A204.1 (cell line): ENCODE measurements around the gene HYAL1.
A peak's percentile ranks its signal among the peaks of the same experiment; 100 is the strongest.
"Not testable (repeated sequence)": the region's sequence is repeated elsewhere in the genome, so short reads cannot be mapped to it uniquely, and the experiment has no call there.

Experiments used
- FAIRE-seq: peaks from 2 replicates; lab custom pipeline; 2012; peaks lifted over from hg19 to GRCh38; lab: Jason Lieb, UNC

HYAL1 gene

GRCh38 chr3:50318615-50319014, 15.2 kb upstream of the HYAL1 start:
- FAIRE-seq: no peak

GRCh38 chr3:50318163-50318562, 14.8 kb upstream of the HYAL1 start:
- no peak for FAIRE-seq

GRCh38 chr3:50317300-50317699, 13.9 kb upstream of the HYAL1 start:
- FAIRE-seq: no peak

GRCh38 chr3:50316657-50317242, 13.4 kb upstream of the HYAL1 start:
- FAIRE-seq: no peak

- no peak for FAIRE-seq
These were observed 11.4 kb upstream of the HYAL1 start for GRCh38 chr3:50314816-50315215.

GRCh38 chr3:50314342-50314741, 11.0 kb upstream of the HYAL1 start:
- FAIRE-seq: no peak

GRCh38 chr3:50312041-50312440, 8.7 kb upstream of the HYAL1 start:
- FAIRE-seq: not testable (repeated sequence)

- no peak for FAIRE-seq
These were observed 1.2 kb upstream of the HYAL1 start for GRCh38 chr3:50304601-50305000.

- no peak for FAIRE-seq
These were observed 1.0 kb downstream of the HYAL1 start for GRCh38 chr3:50302095-50303012.

GRCh38 chr3:50300681-50301254, 2.6 kb downstream of the HYAL1 start:
- FAIRE-seq: no peak

- no peak for FAIRE-seq
These were observed 3.3 kb downstream of the HYAL1 start for GRCh38 chr3:50299929-50300680.

GRCh38 chr3:50299638-50299928, 3.8 kb downstream of the HYAL1 start:
- no peak for FAIRE-seq

- FAIRE-seq: peak; percentile 99
These were observed 4.3 kb downstream of the HYAL1 start, which contains the start of the genes HYAL3 and NAA80 for GRCh38 chr3:50298836-50299637. TSS of gene HYAL3 (minus strand) at chr3:50299405. CDS start at chr3:50295602, 3,803 bp downstream. TSS of gene NAA80 (minus strand) at chr3:50299405. CDS start at chr3:50297463, 1,942 bp downstream.

- no peak for FAIRE-seq
These were observed 5.3 kb downstream of the HYAL1 start for GRCh38 chr3:50297896-50298725.

- no peak for FAIRE-seq
These were observed 6.0 kb downstream of the HYAL1 start for GRCh38 chr3:50297384-50297775.

- no peak for FAIRE-seq
These were observed 6.5 kb downstream of the HYAL1 start for GRCh38 chr3:50296721-50297383.

GRCh38 chr3:50295553-50296431, 7.6 kb downstream of the HYAL1 start:
- FAIRE-seq: no peak

GRCh38 chr3:50294492-50295403, 8.6 kb downstream of the HYAL1 start:
- FAIRE-seq: no peak
